D721Med (cell line): Measurements from ENCODE around the gene CUX1.
"Not testable (repeated sequence)": the region's sequence is repeated elsewhere in the genome, so short reads cannot be mapped to it uniquely, and the experiment has no call there.

Experiments used
- DNase-seq: peaks from one replicate; pipeline ENCODE4 v3.0.0; 2011; ENCODE audit warnings: low spot score; ENCODE audit not compliant: insufficient read length
- FAIRE-seq: peaks from 2 replicates; lab custom pipeline; 2011; peaks lifted over from hg19 to GRCh38; lab: Jason Lieb, UNC
- CTCF ChIP-seq: IDR thresholded peaks from 2 replicates; pipeline ENCODE4 v1.5.1; 2012; ENCODE audit warnings: mild to moderate bottlenecking, control low read depth; ENCODE audit not compliant: insufficient read depth; ENCODE audit errors: missing control alignments

CUX1 gene

DNA sequence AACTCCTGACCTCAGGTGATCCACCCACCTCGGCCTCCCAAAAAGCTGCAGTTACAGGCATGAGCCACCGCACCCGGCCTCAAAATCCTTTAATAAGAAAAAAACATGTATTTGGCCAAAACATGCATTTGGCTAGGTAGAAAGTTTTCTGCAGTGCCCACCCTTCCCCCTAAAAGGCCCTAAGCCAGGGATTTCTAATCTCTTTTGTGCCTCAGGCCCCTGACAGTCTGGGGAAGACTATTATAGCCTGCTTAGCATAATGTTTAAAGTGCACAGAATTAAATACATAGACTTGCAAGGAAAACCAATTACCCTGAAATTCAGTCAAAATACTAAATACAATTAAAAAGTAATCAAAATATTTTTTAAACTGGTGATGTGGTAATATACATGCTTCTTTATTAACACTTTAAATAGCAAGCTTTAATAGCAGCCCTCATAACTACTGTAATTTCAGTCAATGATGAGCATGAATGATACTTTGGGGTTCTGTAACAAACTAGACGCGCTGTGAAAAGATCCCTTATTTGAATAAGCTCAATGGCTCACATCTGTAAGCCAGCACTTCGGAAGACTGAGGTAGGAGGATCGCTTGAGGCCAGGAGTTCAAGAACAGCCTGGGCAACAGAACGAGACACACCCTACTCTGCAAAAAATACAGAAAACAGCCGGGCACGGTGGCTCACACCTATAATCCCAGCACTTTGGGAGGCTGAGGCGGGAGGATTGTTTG, 508.9 kb downstream of the CUX1 start:
- DNase-seq = peak; percentile 21
- FAIRE-seq = no peak
- TF ChIP-seq CTCF = no peak

GRCh38 chr7:102327183-102327582, 509.8 kb downstream of the CUX1 start:
- FAIRE-seq = not testable (repeated sequence)

GRCh38 chr7:102328863-102329262, 511.4 kb downstream of the CUX1 start:
- not testable (repeated sequence) for DNase-seq, FAIRE-seq

More at GRCh38 chr7:102327183-102327582, 509.8 kb downstream of the CUX1 start:
- not testable (repeated sequence) for DNase-seq

DNA sequence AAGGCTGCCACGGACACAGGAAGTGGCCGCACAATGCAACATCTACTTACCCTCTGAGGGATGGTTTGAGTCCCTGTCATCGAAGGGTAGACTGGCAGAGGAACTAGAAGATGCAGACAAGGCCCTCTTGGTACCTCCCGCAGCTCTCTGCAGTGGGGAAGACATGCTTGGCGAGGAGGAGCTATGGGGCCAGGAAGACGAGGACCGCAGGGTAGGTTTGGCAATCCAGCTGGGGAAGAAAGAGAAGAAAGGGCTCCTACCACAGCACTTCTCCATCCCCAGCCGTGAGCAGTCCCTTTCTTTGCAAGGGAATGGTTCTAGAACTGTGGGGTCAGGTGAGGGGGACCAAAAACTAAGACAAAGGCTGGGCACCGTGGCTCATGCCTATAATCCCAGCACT, 511.9 kb downstream of the CUX1 start:
- not testable (repeated sequence) for DNase-seq, FAIRE-seq

DNA sequence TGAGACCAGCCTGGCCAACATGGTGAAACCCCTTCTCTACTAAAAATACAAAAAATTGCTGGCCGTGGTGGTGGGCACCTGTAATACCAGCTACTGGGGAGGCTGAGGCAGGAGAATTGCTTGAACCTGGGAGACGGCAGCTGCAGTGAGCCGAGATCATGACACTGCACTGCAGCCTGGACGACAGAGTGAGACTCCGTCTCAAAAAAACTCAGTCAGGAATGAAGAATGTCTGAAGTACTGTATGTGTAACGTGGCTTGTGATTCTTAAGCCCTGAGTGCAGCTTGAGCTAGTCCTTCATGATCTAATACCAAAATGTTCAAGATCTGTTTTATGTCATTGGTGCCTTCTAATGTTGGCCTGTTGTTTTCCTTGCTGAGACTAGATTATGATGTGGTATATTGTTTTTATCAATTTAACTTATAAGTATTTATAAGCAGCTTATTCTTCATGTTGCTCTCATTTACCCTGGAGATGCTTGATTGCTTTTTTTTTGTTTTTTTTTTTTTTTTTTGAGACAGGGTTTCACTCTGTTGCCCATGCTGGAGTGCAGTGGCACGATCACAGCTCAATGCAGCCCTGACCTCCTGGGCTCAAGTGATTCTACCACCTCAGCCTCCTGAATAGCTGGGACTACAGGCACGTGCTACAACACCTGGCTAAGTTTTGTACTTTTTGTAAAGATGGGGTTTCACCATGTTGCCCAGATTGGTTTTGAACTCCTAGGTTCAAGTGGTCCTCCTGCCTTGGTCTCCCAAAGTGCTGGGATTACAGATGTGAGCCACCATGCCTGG, 513.4 kb downstream of the CUX1 start:
- FAIRE-seq, DNase-seq: not testable (repeated sequence)
